T47D (cell line): ENCODE data around the gene DYNLT4.
"Not testable (repeated sequence)": the region's sequence is repeated elsewhere in the genome, so short reads cannot be mapped to it uniquely, and the experiment has no call there.

Experiments used
- DNase-seq, 2 experiments: peaks; one replicate each; pipeline versions ENCODE4 v3.0.0 to v3.0.0-alpha.2; 2011 to 2012; ENCODE audit warnings: low read depth in 1 of 2, low spot score in 1 of 2
- JUND ChIP-seq: IDR thresholded peaks from 2 replicates; pipeline ENCODE4 v1.6.1; 2012; ENCODE audit warnings: low read depth
- in situ Hi-C: cut with HindIII; loops from 2 replicates; pipeline ENCODE4 v1.10.0; 2016; ENCODE audit warnings: low sequenced_read_pairs, low pct_unique_long_range_greater_than_20kb

Gene DYNLT4

DNA sequence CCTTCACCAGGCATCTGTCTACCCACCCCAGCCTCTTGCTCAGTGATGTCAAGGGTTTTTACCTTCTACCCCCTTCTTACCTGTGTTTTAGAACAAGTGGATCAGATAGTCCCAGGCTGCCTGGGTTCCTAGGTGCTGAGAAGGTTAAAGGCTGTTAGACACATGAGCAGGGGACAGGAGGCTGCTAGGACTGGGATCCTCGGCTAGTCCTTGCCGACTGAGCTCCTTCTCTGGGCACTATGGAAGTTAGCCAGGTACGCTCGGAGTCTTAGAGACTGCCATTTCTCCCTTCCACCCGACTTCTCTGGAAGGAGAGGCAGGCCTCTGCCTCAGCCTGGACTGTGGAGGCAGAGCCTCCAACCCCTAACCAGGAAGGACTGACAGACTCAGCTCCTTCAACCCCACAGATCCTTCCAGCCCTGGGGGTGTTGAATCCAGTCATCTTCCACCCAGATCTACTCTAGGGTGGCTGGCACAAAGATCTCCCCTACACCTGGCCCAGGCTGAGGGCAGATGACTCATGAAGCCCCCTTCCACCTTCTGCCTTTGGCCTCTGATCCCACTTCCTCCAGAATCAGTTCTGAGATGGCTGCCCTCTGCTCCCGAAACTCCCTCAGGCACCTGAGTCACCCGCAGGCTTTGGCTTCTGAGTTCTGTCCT, at the start of gene DYNLT4:
DYNLT4 (minus strand) TSS at position 648 of the 660 bp plus-strand sequence. CDS start 683 bp downstream, outside the sequence.
- no peak for DNase-seq
- no peak for TF ChIP-seq JUND
- in situ Hi-C loops, result no loop called here

DNA sequence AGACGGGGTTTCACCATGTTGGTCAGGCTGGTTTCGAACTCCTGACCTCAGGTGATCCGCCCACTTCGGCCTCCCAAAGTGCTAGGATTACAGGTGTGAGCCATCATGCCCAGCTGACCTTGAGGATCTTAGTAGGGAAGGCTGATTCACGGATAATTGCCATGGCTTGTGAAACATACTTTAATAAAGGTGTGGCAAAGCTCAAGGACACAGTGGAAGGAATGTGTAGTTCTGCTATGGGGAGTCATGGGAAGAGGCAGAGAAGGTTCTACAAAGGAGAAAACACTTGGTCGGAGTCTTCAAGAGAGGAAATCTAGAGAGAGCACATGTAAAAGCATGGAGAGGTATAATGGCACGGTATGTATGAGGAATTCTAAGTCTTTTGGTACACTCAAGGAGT, 48.6 kb upstream of the DYNLT4 start:
- in situ Hi-C loops, result no loop called here
- no peak for TF ChIP-seq JUND
- DNase-seq, result no peak

- DNase-seq, result no peak
- no peak for TF ChIP-seq JUND
- in situ Hi-C loops, result no loop called here
These were observed 47.8 kb upstream of the DYNLT4 start for GRCh38 chr1:44854970-44855369.

GRCh38 chr1:44853201-44853600, 46.0 kb upstream of the DYNLT4 start:
- DNase-seq, result no peak
- in situ Hi-C loops, result no loop called here
- no peak for TF ChIP-seq JUND

DNA sequence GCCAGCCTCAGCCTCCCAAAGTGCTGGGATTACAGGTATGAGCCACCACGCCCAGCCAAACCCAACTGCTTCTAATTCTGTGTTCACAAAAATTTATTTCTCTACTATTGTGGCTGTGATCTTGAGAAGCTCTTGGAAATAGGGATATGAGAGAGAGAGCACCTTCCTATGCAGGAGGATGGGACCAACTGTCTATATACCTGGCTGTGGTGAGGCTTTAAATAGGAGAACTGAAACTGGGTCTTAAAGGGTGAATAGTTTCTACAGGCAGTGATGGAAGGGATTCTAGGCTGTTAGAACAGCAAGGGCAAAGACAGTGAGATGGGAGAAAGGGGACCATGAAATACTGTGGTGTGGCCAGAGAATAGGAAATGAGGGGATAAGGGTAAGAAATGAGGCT, 44.2 kb upstream of the DYNLT4 start:
- in situ Hi-C loops, result no loop called here
- no peak for DNase-seq
- TF ChIP-seq JUND, result no peak

- no peak for DNase-seq
- no peak for TF ChIP-seq JUND
- in situ Hi-C loops, result no loop called here
These were observed 42.5 kb upstream of the DYNLT4 start for GRCh38 chr1:44849575-44850132.

DNA sequence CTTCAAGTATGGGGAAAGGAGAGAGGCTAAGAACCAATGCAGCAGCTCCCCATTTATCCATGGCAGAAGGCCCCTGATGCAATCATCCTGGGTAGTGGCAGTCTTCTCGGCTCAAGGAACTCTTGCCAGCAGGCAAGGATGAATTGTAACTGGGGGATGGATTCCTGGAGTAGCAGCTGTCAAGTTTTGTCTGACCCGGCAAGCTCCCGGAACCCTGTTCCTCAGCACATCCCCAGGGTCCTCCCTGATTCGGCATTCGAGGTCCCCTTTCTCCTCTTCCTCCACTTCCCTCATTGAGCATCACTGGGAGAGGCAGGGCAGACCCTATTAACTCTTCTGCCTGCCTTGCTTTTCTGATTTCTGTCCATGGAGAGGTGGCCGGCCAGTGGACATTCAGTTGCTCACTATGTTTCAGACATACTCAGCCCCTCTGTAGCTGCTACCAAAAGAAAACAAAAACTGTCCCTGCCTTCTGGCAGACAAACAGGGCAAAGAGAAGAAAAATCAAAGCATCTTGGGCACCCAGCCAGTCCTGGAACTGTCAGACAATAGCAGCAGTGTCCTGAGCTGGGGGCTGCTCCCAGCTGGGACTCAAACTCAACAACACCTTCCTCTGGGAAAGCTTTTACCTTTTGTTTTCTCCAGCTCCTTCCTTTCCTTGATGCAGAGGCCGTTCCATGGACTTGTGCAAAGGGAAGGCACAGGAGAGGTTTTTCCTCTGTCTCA, 41.5 kb upstream of the DYNLT4 start:
- no peak for DNase-seq
- TF ChIP-seq JUND, result no peak
- in situ Hi-C loops, result no loop called here

GRCh38 chr1:44847845-44848244, 40.7 kb upstream of the DYNLT4 start:
- in situ Hi-C loops, result no loop called here
- DNase-seq, result no peak
- no peak for TF ChIP-seq JUND

DNA sequence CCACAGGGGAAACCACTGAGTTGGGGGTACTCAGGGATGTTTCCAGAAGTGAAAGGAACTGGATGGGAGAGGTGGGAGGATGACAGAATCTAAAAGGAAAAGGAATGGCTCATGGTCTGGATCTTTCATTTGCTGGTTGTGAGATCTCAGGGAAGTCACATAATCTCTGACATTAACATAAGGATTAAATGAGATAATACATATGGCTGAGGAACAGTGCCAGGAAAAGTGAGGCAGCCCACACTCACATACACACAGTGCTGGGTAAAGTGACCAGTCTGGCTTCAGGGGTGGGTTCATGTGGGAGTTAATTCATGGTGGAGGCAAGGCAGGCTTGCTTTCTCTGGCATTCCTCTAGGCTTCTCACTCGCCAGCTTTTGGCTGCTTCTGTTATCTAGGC, 39.8 kb upstream of the DYNLT4 start:
- no peak for TF ChIP-seq JUND
- DNase-seq, result no peak
- in situ Hi-C loops, result no loop called here

- TF ChIP-seq JUND, result no peak
- DNase-seq, result peak; percentile 45 to 77
- in situ Hi-C loops, result no loop called here
These were observed 35.9 kb upstream of the DYNLT4 start, which contains the start of gene PTCH2 for GRCh38 chr1:44842862-44843655. TSS of gene PTCH2 (minus strand) at chr1:44843253. CDS start at chr1:44842932, 321 bp downstream.

DNA sequence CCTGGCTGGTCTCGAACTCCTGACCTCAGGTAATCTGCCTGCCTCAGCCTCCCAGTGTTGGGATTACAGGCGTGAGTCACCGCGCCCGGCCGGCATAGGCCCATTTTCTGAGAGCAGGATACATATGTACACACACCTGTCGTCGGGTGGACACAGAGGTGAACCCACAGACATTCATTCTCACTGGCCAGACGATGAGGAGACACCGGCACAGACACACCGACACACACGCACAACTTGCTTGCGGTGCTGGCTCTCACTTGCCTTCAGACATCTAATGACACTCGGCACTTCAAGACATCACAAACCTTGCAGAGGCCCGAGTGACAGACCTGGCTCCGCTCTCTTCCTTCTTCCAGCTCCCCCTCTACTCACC, 35.3 kb upstream of the DYNLT4 start:
- TF ChIP-seq JUND, result no peak
- in situ Hi-C loops, result no loop called here
- DNase-seq, result no peak

DNA sequence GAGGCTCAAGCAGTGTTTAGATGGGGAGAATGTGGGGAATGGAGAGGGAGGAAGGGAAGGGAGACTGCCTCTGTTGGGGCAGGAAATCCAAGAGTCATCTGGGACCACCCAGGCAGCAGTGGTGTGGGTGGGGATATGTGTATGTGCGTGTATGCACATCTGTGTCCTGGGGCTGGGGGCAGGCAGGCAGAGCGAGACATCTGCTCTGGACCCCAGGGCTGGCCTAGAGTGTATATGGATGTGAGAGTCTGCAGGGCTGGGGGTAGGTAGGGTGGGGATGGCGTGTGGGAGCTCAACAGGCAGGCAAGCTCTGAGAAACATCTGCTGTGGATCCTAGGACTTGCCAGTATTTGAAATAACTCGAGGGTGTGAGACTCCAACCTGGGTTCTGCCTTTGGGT, 32.4 kb upstream of the DYNLT4 start:
- DNase-seq, result no peak
- no peak for TF ChIP-seq JUND
- in situ Hi-C loops, result no loop called here

DNA sequence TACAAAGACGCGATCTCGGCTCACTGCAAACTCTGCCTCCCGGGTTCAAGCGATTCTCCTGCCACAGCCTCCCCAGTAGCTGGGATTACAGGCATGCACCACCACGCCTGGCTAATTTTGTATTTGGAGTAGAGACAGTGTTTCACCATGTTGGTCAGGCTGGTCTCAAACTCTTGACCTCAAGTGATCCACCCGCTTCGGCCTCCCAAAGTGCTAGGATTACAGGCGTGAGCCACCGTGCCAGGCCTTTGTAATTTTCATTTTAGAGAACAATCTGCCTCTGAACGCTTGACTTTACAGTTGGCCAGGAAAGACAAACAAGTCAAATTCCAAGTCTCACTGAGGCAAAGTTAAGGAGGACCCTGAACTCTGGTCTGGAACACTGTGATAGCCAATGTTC, 31.1 kb upstream of the DYNLT4 start:
- DNase-seq, in situ Hi-C loops: not testable (repeated sequence)
